ENCODE data around the gene MYO5B. TPM values are rescaled to one million over a fixed set of nuclear protein-coding genes. Genes with fewer than 3 reads are reported as not detected.

Gene MYO5B
- total RNA-seq, 4 donors from 2014 or later, result 58.2 to 102 (median 89.9) TPM

DNA sequence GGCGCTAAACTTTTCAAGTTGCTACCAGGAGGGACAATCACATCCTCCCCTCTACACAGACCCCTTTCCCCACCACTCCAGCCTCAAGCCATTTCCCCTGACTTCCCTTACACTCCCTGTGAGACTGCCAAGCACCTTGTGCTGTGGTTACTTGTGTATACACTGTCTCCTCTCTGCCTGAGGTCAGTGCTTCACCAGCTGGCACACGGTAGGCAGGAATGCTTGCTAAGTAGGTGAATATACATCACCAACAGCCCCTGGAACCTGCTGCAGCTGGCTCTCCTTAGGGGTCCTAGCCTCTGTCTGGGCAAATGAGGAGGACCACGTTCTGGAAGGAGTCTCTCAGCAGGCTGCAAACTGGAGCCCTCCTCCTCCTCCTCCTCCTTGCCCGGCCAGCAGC, 343.3 kb downstream of the MYO5B start:
- Histone ChIP-seq H3K4me1 (peaks cover 10 to 35% of the 10 kb centered on the region in 2 donors), H3K36me3 (no peaks in the 10 kb centered on the region), H3K9me3 (no peaks in the 10 kb centered on the region), H3K27me3 (no peaks in the 10 kb centered on the region), H3K4me3 (replicated peaks in 1 of 3) (no peak overlapping the region), H3K27ac (no peak overlapping the region)
- no peak for DNase-seq
- WGBS, 2 donors, result 78 to 82% methylated on average over 3 to 4 of the region's 4 CpGs
- TF ChIP-seq, protein P1, sequence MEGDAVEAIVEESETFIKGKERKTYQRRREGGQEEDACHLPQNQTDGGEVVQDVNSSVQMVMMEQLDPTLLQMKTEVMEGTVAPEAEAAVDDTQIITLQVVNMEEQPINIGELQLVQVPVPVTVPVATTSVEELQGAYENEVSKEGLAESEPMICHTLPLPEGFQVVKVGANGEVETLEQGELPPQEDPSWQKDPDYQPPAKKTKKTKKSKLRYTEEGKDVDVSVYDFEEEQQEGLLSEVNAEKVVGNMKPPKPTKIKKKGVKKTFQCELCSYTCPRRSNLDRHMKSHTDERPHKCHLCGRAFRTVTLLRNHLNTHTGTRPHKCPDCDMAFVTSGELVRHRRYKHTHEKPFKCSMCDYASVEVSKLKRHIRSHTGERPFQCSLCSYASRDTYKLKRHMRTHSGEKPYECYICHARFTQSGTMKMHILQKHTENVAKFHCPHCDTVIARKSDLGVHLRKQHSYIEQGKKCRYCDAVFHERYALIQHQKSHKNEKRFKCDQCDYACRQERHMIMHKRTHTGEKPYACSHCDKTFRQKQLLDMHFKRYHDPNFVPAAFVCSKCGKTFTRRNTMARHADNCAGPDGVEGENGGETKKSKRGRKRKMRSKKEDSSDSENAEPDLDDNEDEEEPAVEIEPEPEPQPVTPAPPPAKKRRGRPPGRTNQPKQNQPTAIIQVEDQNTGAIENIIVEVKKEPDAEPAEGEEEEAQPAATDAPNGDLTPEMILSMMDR (IDR thresholded peaks at IDR 0.05), result no peak
- no peak for TF ChIP-seq POLR2A (IDR thresholded peaks at IDR 0.05)
- intact Hi-C loops (cut with DNase I), result loop anchor here (10.0 kb wide), 1 partner anchor 67 kb away; no protein-coding TSS in a partner anchor

DNA sequence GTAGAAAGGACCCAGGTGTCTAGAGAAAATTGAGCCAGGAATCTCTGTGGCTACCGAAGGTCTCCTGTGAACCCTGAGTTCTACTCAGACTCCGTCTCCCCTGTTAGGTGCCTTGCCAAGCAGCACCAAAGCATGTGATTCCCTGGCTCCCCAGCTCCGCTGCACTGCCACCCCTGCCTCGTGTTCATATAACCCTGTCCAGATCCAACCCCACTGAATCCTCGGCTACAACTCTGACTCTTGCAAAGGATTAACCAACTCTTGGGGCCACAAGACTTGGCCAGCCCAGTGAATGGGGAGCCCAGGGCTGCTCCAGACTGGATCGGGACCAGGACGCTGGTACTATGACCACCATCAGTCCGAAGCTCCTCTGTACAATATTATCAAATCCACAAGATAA, 344.3 kb downstream of the MYO5B start:
- Histone ChIP-seq H3K36me3 (no peaks in the 10 kb centered on the region), H3K27me3 (no peaks in the 10 kb centered on the region), H3K4me1 (peaks cover 10 to 39% of the 10 kb centered on the region in 2 donors), H3K27ac (peak overlapping the region in 1 of 3 donors; percentile 82), H3K9me3 (no peaks in the 10 kb centered on the region), H3K4me3 (replicated peaks in 1 of 3) (no peak overlapping the region)
- WGBS, 2 donors, result 93 to 95% methylated on average over 8 of the region's 8 CpGs
- no peak for TF ChIP-seq POLR2A (IDR thresholded peaks at IDR 0.05)
- TF ChIP-seq, protein P1 (IDR thresholded peaks at IDR 0.05), result no peak
- DNase-seq, result no peak
- intact Hi-C loops (cut with DNase I), result loop anchor here (10.0 kb wide), 1 partner anchor 66 kb away; no protein-coding TSS in a partner anchor

DNA sequence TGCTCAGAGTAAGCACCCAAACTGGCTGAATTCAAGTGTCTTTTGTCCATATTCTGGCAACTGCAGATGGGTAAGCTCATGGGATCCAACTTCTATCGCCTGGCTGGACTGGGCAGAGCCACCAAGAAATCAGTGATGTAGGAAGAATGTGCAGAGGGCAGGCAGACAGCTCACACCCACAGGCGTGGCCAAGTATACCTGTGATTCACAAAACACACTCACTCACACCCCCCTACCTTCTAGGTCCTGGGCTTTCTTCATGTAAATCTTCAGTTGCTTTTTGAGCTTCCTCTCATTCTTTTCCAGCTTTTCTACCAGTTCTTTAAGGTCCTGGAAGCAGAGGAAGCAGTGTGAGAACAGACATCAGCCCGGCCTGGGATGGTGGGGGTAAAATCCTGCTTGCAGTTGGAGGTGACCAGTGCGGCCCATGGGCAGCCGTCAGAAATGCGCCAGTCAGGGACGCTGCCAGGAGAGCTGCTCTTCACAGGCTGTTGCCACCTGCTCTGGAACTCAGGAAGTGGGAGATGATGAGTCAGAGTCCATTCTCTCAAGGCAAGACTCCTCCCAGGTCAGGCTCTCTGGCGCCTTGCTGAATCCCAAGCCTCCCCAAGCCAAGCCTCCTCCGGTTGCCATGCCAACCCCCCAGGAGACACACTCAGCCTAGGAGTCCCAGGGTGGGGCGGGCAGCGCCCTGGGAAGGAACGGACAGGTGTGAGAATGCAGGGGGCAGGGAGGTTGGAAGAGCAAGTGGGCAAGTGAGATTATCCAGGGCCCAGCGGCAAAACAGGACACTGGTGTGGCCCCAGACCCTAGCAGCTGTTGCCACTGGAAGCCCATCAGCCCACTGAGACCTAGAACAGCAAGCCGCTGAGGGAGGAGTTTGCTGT, 345.4 kb downstream of the MYO5B start:
- intact Hi-C loops (cut with DNase I), result loop anchor here (10.0 kb wide), 1 partner anchor 65 kb away; no protein-coding TSS in a partner anchor
- DNase-seq, result peak; percentile 90 to 94
- Histone ChIP-seq H3K4me1 (peaks cover 10 to 39% of the 10 kb centered on the region in 2 donors), H3K27ac (peak overlapping the region; percentile 18 to 82 (median 43)), H3K4me3 (replicated peaks in 1 of 3) (no peak overlapping the region), H3K9me3 (no peaks in the 10 kb centered on the region), H3K36me3 (no peaks in the 10 kb centered on the region), H3K27me3 (no peaks in the 10 kb centered on the region)
- no peak for TF ChIP-seq POLR2A (IDR thresholded peaks at IDR 0.05)
- TF ChIP-seq, protein P1 (IDR thresholded peaks at IDR 0.05), result no peak
- 46 to 49% methylated on average over 13 to 14 of the region's 14 CpGs for WGBS, 2 donors

DNA sequence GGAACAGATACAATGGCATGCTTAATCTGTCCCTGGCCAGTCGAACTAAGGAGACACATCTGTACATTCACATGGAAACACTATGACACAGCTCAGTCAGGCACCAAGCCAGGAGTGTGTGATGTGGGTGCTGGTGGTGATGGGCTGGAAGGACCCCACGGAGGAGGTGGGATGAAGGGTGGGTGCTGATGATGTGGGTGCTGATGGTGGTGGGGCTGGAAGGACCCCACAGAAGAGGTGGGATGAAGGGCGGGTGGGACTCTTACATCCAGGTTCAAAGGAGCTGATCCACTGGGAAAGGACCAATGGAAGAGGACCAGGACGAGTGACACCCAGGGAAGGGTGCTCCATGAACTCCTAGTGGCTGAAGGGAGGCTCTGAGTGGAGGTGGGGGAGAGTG, 346.8 kb downstream of the MYO5B start:
- intact Hi-C loops (cut with DNase I), result no loop called here
- no peak for DNase-seq
- TF ChIP-seq, protein P1 (IDR thresholded peaks at IDR 0.05), result no peak
- no peak for TF ChIP-seq POLR2A (IDR thresholded peaks at IDR 0.05)
- no peak overlapping the region for H3K4me3 ChIP-seq (replicated peaks in 1 of 3)
- peak overlapping the region in 1 of 3 donors; percentile 82 for H3K27ac ChIP-seq
- 83 to 95% methylated on average over 4 of the region's 4 CpGs for WGBS, 2 donors
- H3K9me3 ChIP-seq, result no peaks in the 10 kb centered on the region
- H3K36me3 ChIP-seq, result no peaks in the 10 kb centered on the region
- H3K27me3 ChIP-seq, result no peaks in the 10 kb centered on the region
- H3K4me1 ChIP-seq, result peaks cover 10 to 39% of the 10 kb centered on the region in 2 donors

DNA sequence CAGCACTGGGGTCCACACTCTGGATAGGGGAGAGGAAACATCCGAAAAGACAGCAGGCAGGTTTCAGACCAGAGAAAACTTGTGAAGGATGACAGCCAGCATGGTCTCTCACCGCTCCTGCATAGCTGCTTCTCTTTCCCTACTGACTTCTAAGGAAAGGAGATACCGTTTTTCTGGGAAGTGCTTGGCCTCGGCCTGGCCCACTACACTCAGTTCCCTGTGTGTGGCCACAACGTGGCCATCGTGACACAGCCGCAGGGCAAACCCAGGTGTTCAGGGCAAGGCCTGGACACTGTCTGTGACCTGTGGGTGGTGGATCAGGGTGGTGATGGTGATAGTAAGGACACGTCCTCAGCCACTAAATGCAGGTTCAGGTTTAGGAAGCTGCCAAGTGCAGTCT, 347.4 kb downstream of the MYO5B start:
- 83 to 89% methylated on average over 8 of the region's 8 CpGs for WGBS, 2 donors
- TF ChIP-seq, protein P1 (IDR thresholded peaks at IDR 0.05), result no peak
- TF ChIP-seq POLR2A (IDR thresholded peaks at IDR 0.05), result no peak
- Histone ChIP-seq H3K27ac (no peak overlapping the region), H3K27me3 (no peaks in the 10 kb centered on the region), H3K4me1 (peaks cover 10 to 39% of the 10 kb centered on the region in 2 donors), H3K4me3 (replicated peaks in 1 of 3) (no peak overlapping the region), H3K9me3 (no peaks in the 10 kb centered on the region), H3K36me3 (no peaks in the 10 kb centered on the region)
- intact Hi-C loops (cut with DNase I), result no loop called here
- no peak for DNase-seq

All from thyroid gland (tissue), 4 donors.